Neuronal stem cell (in vitro differentiated cells): ENCODE measurements around the gene NFILZ.

ENCODE experiments used
- DNase-seq: peaks from one replicate; pipeline ENCODE4 v3.0.0-alpha.2; 2013; ENCODE audit warnings: low spot score
- H2AFZ ChIP-seq: one replicate; pipeline ENCODE4 v1.6.1; 2013; ENCODE audit warnings: mild to moderate bottlenecking, low read length, inconsistent platforms
- H2AK5ac ChIP-seq: 2 replicates; pipeline ENCODE4 v1.6.1; 2013; ENCODE audit warnings: low read depth, mild to moderate bottlenecking, inconsistent platforms, low read length, moderate library complexity, mixed read lengths
- H2BK120ac ChIP-seq: 2 replicates; pipeline ENCODE4 v1.6.1; 2013; ENCODE audit warnings: low read depth, mild to moderate bottlenecking, inconsistent platforms, low read length, moderate library complexity, mixed read lengths
- H2BK12ac ChIP-seq: one replicate; pipeline ENCODE4 v1.6.1; 2013; ENCODE audit warnings: low read length, inconsistent platforms
- H2BK15ac ChIP-seq: 2 replicates; pipeline ENCODE4 v1.6.1; 2013; ENCODE audit warnings: mild to moderate bottlenecking, low read length, inconsistent platforms, mixed read lengths
- H2BK5ac ChIP-seq: one replicate; pipeline ENCODE4 v1.6.1; 2013; ENCODE audit warnings: inconsistent platforms, mild to moderate bottlenecking, low read length, moderate library complexity
- H3K14ac ChIP-seq: one replicate; pipeline ENCODE4 v1.6.1; 2013; ENCODE audit warnings: low read length, inconsistent platforms
- H3K18ac ChIP-seq: 2 replicates; pipeline ENCODE4 v1.6.1; 2013; ENCODE audit warnings: low read length, inconsistent platforms
- H3K23ac ChIP-seq: 2 replicates; pipeline ENCODE4 v1.6.1; 2013; ENCODE audit warnings: low read depth, mild to moderate bottlenecking, mixed read lengths, low read length, inconsistent platforms; ENCODE audit not compliant: poor library complexity
- H3K27ac ChIP-seq: replicated peaks from 3 replicates; pipeline ENCODE4 v1.5.1; 2013; ENCODE audit warnings: low read length, inconsistent platforms
- H3K27me3 ChIP-seq, 3 experiments: 2 replicates each; pipeline ENCODE4 v1.6.1; 2013; ENCODE audit warnings: low read length in 3 of 3, mild to moderate bottlenecking in 2 of 3, inconsistent platforms in 1 of 3, low read depth in 1 of 3, mixed read lengths in 1 of 3, moderate library complexity in 1 of 3; ENCODE audit not compliant: control insufficient read depth in 3 of 3, insufficient read depth in 3 of 3
- H3K36me3 ChIP-seq, 2 donors: replicated peaks in 1 of 2; 2 replicates each; pipeline ENCODE4 v1.6.1; 2013; ENCODE audit warnings: low read length in 2 of 2; ENCODE audit not compliant: control insufficient read depth in 2 of 2, insufficient read depth in 2 of 2
- H3K4ac ChIP-seq: 2 replicates; pipeline ENCODE4 v1.6.1; 2013; ENCODE audit warnings: inconsistent platforms, mild to moderate bottlenecking, low read length, moderate library complexity
- H3K4me1 ChIP-seq, 2 donors: 1 replicate in 1 of 2; 2 replicates in 1 of 2; pipeline ENCODE4 v1.6.1; 2013; ENCODE audit warnings: low read length in 2 of 2, low read depth in 1 of 2; ENCODE audit not compliant: control insufficient read depth in 2 of 2, insufficient read depth in 1 of 2
- H3K4me2 ChIP-seq: one replicate; pipeline ENCODE4 v1.6.1; 2013; ENCODE audit warnings: mild to moderate bottlenecking, low read length, inconsistent platforms; ENCODE audit not compliant: insufficient read depth, poor library complexity, severe bottlenecking
- H3K4me3 ChIP-seq, 2 donors: 2 replicates each; pipeline ENCODE4 v1.5.1; 2013; ENCODE audit warnings: low read length in 2 of 2, mild to moderate bottlenecking in 2 of 2, inconsistent platforms in 1 of 2, moderate library complexity in 1 of 2
- H3K79me1 ChIP-seq: one replicate; pipeline ENCODE4 v1.6.1; 2013; ENCODE audit warnings: low read depth, mild to moderate bottlenecking, inconsistent platforms, low read length, moderate library complexity
- H3K9ac ChIP-seq: one replicate; pipeline ENCODE4 v1.6.1; 2013; ENCODE audit warnings: mild to moderate bottlenecking, low read depth, low read length, inconsistent platforms; ENCODE audit not compliant: poor library complexity
- H3K9me3 ChIP-seq, 2 donors: replicated peaks in 1 of 2; 2 replicates each; pipeline versions ENCODE3 to v1.6.1; 2013; ENCODE audit warnings: low read length in 2 of 2, mild to moderate bottlenecking in 2 of 2, inconsistent platforms in 1 of 2, low read depth in 1 of 2, mixed read lengths in 1 of 2, moderate library complexity in 1 of 2; ENCODE audit not compliant: control insufficient read depth in 2 of 2, insufficient read depth in 1 of 2
- H4K8ac ChIP-seq: one replicate; pipeline ENCODE4 v1.6.1; 2013; ENCODE audit warnings: low read depth, mild to moderate bottlenecking, inconsistent platforms, low read length, moderate library complexity
- H4K91ac ChIP-seq: one replicate; pipeline ENCODE4 v1.6.1; 2013; ENCODE audit warnings: low read length, low read depth, mild to moderate bottlenecking, inconsistent platforms; ENCODE audit not compliant: poor library complexity
- WGBS, 2 donors: extraction: QIAGEN DNeasy Blood & Tissue Kit; methylation state at CpG; one replicate each; pipeline ENCODE4 v1.1.7; 2013; ENCODE audit warnings: missing lambda C conversion rate in 2 of 2, mixed read lengths in 1 of 2; ENCODE audit not compliant: insufficient read length in 2 of 2, insufficient replicate concordance in 1 of 2; ENCODE audit errors: extremely low coverage in 2 of 2; 5-methylcytosine and 5-hydroxymethylcytosine counted together

The NFILZ gene

DNA sequence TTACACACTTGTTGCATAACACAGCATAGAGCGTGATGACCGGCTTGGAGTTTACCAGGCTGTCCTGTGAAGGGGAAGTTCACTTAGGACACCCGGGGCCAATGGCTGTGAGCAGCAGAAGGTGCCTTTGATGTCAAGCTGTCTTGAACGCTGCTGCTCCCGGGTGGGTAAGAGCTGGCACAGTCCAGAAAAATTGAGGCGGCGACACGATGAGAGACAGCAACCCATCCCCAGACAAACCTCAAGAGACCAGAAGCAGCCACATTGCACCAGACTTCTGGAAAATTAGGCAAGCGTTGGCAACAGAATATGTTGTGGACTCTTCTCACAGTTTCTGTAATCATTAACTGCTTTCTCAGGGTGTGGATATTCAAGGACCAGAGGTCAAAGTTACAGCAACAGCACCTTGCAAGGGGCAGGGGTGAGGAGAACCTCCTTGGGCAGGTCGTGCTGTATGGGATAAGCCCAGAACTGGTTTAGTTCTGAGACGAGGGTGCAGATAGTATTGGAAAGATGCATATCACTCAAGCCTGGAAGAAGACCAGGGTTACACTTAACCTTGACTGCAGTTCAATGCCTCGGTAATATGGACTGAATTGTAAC lies 10.1 kb downstream of the NFILZ start:
- no peak for DNase-seq
- no peak overlapping the region for H4K91ac ChIP-seq
- WGBS, 2 donors: no CpG with 5 or more reads among the region's 12 CpGs
- no peak overlapping the region for H2AFZ ChIP-seq
- no peak overlapping the region for H3K18ac ChIP-seq
- H2AK5ac ChIP-seq: no peak overlapping the region
- no peaks in the 10 kb centered on the region for H3K79me1 ChIP-seq
- no peak overlapping the region for H2BK15ac ChIP-seq
- no peak overlapping the region for H3K14ac ChIP-seq
- no peak overlapping the region for H3K9ac ChIP-seq
- no peak overlapping the region for H3K4me3 ChIP-seq
- H3K27ac ChIP-seq: no peak overlapping the region
- peaks cover 0 to 3% of the 10 kb centered on the region in 2 donors for H3K9me3 ChIP-seq
- no peak overlapping the region for H2BK120ac ChIP-seq
- H4K8ac ChIP-seq: no peak overlapping the region
- H2BK5ac ChIP-seq: no peak overlapping the region
- no peaks in the 10 kb centered on the region for H3K4me1 ChIP-seq
- peaks cover 0 to 2% of the 10 kb centered on the region in 2 donors for H3K36me3 ChIP-seq
- no peak overlapping the region for H3K4ac ChIP-seq
- no peak overlapping the region for H3K23ac ChIP-seq
- H3K4me2 ChIP-seq: no peak overlapping the region
- H3K27me3 ChIP-seq: peaks cover 0 to 1% (median 0%) of the 10 kb centered on the region in 3 experiments
- H2BK12ac ChIP-seq: no peak overlapping the region

DNA sequence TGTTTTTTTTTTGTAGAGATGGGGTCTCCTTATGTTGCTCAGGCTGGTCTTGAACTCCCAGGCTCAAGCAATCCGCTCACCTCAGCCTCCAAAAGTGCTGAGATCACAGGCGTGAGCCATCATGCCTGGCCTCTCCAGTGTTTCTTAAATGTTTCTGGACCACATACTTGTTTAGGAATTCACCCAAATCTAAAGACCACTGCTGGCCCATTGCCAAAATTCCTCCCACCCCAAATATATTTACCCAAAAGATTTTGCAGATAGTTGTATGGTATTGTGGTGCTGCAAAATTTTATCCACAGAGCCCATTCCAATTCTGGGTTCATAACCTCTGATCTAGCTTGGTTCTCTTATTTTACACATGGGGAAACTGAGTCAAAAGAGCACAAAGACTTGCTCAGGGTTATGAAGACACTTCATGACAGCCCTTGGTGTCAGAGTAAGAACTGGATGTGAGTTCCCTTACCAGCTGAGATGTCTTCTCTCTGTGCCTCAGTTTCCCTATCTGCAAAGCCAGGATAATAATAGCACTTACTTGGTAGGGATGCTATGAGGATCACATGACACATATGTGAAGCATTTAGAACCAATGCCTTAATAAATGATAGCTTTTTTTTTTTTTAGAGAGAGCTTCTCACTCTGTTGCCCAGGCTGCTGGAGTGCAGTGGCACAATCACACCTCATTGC lies 10.9 kb downstream of the NFILZ start:
- Histone ChIP-seq H2BK120ac (no peak overlapping the region), H3K4me2 (no peak overlapping the region), H3K4me3 (no peak overlapping the region), H3K23ac (no peak overlapping the region), H3K9me3 (peaks cover 0 to 3% of the 10 kb centered on the region in 2 donors), H3K14ac (no peak overlapping the region), H2AK5ac (no peak overlapping the region), H3K18ac (no peak overlapping the region), H4K91ac (no peak overlapping the region), H2AFZ (no peak overlapping the region), H3K4me1 (no peaks in the 10 kb centered on the region), H3K27ac (no peak overlapping the region), H3K36me3 (peaks cover 0 to 2% of the 10 kb centered on the region in 2 donors), H3K27me3 (peaks cover 0 to 2% (median 0%) of the 10 kb centered on the region in 3 experiments), H2BK5ac (no peak overlapping the region), H3K79me1 (no peaks in the 10 kb centered on the region), H3K9ac (no peak overlapping the region), H3K4ac (no peak overlapping the region), H4K8ac (no peak overlapping the region), H2BK15ac (no peak overlapping the region), H2BK12ac (no peak overlapping the region)
- DNase-seq: no peak
- no CpG with 5 or more reads among the region's 2 CpGs for WGBS, 2 donors

DNA sequence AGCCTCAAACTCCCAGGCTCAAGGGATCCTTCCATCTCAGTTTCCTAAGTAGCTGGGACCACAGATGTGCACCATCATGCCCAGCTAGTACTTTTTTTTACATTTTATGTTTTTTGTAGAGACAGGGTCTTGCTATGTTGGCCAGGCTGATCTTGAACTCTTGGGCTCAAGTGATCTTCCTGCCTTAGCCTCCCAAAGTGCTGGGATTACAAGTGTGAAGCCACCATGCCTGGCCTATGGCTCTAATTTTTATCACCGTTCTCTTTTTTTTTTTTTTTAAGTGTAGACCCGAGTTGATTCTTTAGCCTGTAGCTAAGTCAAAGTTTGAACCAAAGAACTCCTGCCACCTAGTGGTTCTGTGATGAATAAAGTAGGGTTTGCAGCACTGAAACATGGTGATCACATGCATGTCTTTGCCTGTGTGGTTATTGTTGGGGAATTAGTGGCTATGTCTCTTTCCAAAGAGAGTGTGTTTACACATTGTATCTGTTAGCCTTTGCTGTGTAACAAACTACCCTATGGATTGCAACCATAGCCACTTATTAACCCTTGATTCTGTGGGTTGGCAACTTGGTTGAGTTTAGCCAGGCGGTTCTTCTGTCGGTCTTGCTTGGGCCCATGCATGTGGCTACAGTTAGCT lies 11.6 kb downstream of the NFILZ start:
- Histone ChIP-seq H3K27me3 (peaks cover 0 to 2% (median 0%) of the 10 kb centered on the region in 3 experiments), H3K9me3 (peaks cover 0 to 3% of the 10 kb centered on the region in 2 donors), H3K4me1 (no peaks in the 10 kb centered on the region), H3K4ac (no peak overlapping the region), H2BK15ac (no peak overlapping the region), H2BK5ac (no peak overlapping the region), H2AFZ (no peak overlapping the region), H3K79me1 (no peaks in the 10 kb centered on the region), H4K91ac (no peak overlapping the region), H3K9ac (no peak overlapping the region), H2BK12ac (no peak overlapping the region), H2AK5ac (no peak overlapping the region), H3K14ac (no peak overlapping the region), H3K27ac (no peak overlapping the region), H3K4me3 (no peak overlapping the region), H3K36me3 (peaks cover 0 to 2% of the 10 kb centered on the region in 2 donors), H3K23ac (no peak overlapping the region), H3K18ac (no peak overlapping the region), H4K8ac (no peak overlapping the region), H3K4me2 (no peak overlapping the region), H2BK120ac (no peak overlapping the region)
- DNase-seq: no peak
- WGBS, 2 donors: no CpG with 5 or more reads among the region's 4 CpGs

DNA sequence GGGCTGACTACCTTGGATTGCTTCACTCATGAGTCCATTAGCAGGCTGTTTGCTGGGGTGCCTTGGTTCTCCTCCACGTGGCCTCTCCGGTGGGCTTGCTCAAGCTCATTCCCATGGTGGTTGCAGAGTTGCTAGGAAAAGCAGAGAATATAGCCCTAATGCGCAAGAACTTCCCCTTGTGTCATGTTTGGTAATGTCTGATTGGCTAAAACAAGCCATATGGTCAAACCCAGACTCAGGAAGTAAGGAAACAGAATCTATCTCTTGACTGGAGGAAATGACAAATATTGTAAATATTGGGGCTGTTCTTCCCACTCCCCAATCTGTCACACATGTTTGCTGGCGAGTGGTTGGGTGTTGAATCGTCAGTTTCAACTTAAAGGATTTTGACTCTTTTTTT lies 12.1 kb downstream of the NFILZ start:
- Histone ChIP-seq H4K91ac (no peak overlapping the region), H3K79me1 (no peaks in the 10 kb centered on the region), H3K23ac (no peak overlapping the region), H2BK5ac (no peak overlapping the region), H2BK15ac (no peak overlapping the region), H2AK5ac (no peak overlapping the region), H3K27me3 (peaks cover 0 to 2% (median 0%) of the 10 kb centered on the region in 3 experiments), H2BK12ac (no peak overlapping the region), H3K14ac (no peak overlapping the region), H3K9me3 (peaks cover 0 to 3% of the 10 kb centered on the region in 2 donors), H3K18ac (no peak overlapping the region), H2BK120ac (no peak overlapping the region), H3K4me3 (no peak overlapping the region), H4K8ac (no peak overlapping the region), H2AFZ (no peak overlapping the region), H3K4me1 (no peaks in the 10 kb centered on the region), H3K27ac (no peak overlapping the region), H3K4me2 (no peak overlapping the region), H3K9ac (no peak overlapping the region), H3K4ac (no peak overlapping the region), H3K36me3 (peaks cover 0 to 2% of the 10 kb centered on the region in 2 donors)
- no CpG with 5 or more reads among the region's 5 CpGs for WGBS, 2 donors
- no peak for DNase-seq
